ENCODE measurements around the gene CWH43. TPM values are rescaled to one million over a fixed set of nuclear protein-coding genes. Genes with fewer than 3 reads are reported as not detected.
"Not testable (repeated sequence)": the region's sequence is repeated elsewhere in the genome, so short reads cannot be mapped to it uniquely, and the experiment has no call there.

Gene CWH43
- total RNA-seq, 4 donors from 2014 or later, result not detected

DNA sequence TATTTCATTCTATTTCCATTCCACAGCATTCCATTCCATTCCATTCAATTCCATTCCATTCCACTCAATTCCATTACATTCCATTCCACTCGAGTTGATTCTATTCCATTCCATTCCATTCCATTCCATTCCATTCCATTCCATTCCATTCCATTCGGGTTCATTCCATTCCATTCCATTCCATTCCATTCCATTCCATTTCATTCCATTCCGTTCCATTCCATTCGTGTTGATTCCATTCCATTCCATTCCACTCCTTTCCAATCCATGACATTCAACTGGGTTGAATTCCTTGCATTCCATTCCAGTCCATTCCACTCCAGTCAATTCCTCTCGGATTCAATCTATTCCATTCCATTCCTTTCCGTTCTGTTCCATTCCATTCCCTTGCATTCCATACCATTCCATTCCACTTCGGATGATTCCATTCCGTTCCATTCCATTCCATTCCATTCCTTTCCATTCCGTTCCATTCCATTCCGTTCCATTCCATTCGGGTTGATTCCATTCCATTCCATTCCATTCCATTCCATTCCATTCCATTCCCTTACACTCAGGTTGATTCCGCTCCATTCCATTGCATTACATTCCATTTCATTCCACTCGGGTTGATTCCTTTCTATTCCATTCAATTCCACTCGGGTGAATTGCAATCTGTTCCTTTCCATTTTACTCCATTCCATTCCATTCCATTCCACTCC lies 117.5 kb downstream of the CWH43 start:
- ATAC-seq (ENCODE audit: low FRiP score), result peak; percentile 22
- DNase-seq (ENCODE audit: low spot score), result not testable (repeated sequence)

DNA sequence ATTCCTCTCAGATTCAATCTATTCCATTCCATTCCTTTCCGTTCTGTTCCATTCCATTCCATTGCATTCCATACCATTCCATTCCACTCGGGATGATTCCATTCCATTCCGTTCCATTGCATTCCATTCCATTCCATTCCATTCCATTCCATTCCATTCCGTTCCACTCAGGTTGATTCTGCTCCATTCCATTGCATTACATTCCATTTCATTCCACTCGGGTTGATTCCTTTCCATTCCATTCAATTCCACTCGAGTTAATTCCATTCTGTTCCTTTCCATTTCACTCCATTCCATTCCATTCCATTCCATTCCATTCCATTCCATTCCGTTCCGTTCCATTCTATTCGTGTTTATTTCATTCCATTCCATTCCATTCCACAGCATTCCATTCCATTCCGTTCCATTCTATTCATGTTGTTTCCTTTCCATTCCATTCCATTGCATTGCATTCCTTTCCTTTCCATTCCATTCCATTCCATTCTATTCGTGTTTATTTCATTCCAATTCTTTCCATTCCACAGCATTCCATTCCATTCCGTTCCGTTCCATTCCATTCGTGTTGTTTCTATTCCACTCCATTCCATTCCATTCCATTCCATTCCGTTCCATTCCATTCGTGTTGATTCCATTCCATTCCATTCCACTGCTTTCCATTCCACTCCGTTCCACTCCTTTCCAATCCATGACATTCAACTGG lies 118.3 kb downstream of the CWH43 start:
- DNase-seq (ENCODE audit: low spot score), result not testable (repeated sequence)
- ATAC-seq (ENCODE audit: low FRiP score), result peak; percentile 25

DNA sequence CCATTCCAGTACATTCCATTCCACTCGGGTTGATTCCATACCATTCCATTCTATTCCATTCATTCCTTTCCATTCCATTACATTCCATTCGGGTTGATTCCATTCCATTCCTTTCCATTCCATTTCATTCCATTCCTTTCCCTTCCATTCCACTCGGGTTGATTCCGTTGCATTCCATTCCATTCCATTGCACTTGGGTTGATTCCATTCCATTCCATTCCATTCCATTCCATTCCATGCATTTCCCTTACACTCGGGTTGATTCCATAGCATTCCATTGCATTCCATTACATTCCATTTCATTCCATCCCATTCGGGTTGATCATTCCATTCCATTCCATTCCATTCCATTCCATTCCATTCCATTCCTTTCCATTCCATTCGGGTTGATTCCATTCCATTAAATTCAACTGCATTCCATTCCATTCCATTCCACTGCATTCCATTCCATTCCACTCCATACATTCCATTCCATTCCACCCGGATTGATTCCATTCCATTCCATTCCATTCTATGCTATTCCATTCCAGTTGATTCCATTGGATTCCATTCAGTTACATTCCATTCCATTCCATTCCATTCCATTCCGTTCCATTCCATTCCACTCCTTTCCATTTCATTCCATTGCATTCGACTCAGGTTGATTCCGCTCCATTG lies 119.3 kb downstream of the CWH43 start:
- DNase-seq (ENCODE audit: low spot score); ATAC-seq (ENCODE audit: low FRiP score): not testable (repeated sequence)

DNA sequence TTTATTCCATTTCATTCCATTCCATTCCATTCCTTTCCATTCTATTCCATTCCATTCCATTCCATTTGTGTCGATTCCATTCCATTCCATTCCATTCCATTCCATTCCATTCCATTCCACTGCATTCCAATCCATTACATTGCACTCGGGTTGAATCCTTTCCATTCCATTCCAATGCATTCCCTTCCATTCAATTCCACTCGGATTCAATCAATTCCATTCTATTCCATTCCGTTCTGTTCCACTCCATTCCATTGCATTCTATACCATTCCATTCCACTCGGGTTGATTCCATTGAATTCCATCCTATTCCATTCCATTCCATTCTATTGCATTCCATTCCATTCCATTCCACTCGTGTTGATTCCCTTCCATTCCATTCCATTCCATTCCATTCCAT lies 121.2 kb downstream of the CWH43 start:
- ATAC-seq (ENCODE audit: low FRiP score), result peak; percentile 29
- DNase-seq (ENCODE audit: low spot score), result not testable (repeated sequence)

DNA sequence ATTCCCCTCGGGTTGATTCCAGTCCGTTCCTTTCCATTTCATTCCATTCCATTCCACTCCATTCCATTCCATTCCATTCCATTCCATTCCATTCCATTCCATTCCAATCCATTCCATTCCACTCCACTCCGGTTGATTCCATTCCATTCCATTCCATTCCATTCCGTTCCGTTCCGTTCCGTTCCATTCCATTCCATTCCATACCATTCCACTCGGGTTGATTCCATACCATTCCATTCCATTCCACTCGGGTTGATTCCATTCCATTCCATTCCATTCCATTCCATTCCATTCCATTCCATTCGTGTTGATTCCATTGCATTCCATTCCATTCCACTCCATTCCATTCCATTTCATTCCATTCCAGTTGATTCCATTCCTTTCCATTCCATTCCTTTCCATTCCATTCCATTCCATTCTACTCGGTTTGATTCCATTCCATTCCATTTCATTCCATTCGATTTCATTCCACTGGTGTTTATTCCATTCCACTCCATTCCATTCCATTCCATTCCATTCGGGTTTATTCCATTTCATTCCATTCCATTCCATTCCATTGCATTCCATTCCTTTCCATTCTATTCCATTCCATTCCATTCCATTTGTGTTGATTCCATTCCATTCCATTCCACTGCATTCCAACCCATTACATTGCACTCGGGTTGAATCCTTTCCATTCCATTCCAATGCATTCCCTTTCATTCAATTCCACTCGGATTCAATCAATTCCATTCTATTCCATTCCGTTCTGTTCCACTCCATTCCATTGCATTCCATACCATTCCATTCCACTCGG lies 122.3 kb downstream of the CWH43 start:
- DNase-seq (ENCODE audit: low spot score), result not testable (repeated sequence)
- ATAC-seq (ENCODE audit: low FRiP score), result peak; percentile 76

DNA sequence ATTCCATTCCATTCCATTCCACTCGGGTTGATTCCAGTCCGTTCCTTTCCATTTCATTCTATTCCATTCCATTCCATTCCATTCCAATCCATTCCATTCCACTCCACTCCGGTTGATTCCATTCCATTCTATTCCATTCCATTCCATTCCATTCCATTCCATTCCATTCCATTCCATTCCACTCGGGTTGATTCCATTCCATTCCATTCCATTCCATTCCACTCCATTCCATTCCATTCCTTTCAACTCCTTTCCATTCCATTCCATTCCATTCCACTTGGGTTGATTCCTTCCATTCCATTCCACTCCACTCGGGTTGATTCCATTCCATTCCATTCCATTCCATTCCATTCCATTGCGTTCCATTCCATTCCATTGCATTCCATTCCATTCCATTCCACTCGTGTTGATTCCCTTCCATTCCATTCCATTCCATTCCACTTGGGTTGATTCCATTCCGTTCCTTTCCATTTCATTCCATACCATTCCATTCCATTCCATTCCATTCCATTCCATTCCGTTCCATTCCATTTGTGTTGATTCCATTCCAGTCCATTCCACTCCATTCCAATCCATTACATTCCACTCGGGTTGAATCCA lies 123.6 kb downstream of the CWH43 start:
- peak; percentile 53 for ATAC-seq (ENCODE audit: low FRiP score)
- not testable (repeated sequence) for DNase-seq (ENCODE audit: low spot score)

DNA sequence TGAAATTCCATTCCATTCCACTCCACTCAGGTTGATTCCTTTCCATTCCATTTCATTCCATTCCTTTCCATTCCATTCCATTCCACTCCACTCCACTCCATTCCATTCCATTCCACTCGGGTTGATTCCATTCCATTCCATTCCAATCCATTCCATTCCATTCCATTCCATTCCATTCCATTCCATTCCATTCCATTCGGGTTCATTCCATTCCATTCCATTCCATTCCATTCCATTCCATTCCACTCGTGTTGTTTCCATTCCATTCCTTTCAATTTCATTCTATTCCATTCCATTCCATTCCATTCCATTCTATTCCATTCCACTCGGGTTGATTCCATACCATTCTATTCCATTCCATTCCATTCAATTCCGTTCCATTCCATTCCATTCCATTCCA lies 124.5 kb downstream of the CWH43 start:
- not testable (repeated sequence) for DNase-seq (ENCODE audit: low spot score)
- ATAC-seq (ENCODE audit: low FRiP score), result peak; percentile 71

Small RNA genes lying within 50 kb of the gene (small RNA-seq; reads per million reads assigned to genes)
- gene AC020593.1, result not detected

Other genes starting within 250 kb of the CWH43 start
- gene FRYL, start 206.0 kb upstream of the CWH43 start, total RNA-seq, result 100 to 1,000 TPM in 1 of 4 donors, 10 to 100 TPM in 3; 45.2 to 143 (median 48.7) TPM
- 100 to 1,000 TPM in 1 of 4 donors, 10 to 100 TPM in 3; 67.9 to 111 (median 88.8) TPM for gene OCIAD1, start 155.2 kb upstream of the CWH43 start, total RNA-seq
- gene OCIAD2, start 79.5 kb upstream of the CWH43 start, total RNA-seq, result 10 to 100 TPM in 1 of 4 donors, 1 to 10 TPM in 3; 2.8 to 24.3 (median 4.5) TPM

Measured in omental fat pad (tissue), 4 donors.